GM21360 (cell line): ENCODE results near the gene ANO4.
A peak's percentile ranks its signal among the peaks of the same experiment; 100 is the strongest.
"Not testable (repeated sequence)": the region's sequence is repeated elsewhere in the genome, so short reads cannot be mapped to it uniquely, and the experiment has no call there.

Source experiments
- ATAC-seq: cut with Tn5 transposase; IDR thresholded peaks from one replicate; pipeline ENCODE4 v1.9.1; 2021; ENCODE audit warnings: mild to moderate bottlenecking, moderate library complexity; ENCODE audit not compliant: unreplicated experiment

Gene ANO4

DNA sequence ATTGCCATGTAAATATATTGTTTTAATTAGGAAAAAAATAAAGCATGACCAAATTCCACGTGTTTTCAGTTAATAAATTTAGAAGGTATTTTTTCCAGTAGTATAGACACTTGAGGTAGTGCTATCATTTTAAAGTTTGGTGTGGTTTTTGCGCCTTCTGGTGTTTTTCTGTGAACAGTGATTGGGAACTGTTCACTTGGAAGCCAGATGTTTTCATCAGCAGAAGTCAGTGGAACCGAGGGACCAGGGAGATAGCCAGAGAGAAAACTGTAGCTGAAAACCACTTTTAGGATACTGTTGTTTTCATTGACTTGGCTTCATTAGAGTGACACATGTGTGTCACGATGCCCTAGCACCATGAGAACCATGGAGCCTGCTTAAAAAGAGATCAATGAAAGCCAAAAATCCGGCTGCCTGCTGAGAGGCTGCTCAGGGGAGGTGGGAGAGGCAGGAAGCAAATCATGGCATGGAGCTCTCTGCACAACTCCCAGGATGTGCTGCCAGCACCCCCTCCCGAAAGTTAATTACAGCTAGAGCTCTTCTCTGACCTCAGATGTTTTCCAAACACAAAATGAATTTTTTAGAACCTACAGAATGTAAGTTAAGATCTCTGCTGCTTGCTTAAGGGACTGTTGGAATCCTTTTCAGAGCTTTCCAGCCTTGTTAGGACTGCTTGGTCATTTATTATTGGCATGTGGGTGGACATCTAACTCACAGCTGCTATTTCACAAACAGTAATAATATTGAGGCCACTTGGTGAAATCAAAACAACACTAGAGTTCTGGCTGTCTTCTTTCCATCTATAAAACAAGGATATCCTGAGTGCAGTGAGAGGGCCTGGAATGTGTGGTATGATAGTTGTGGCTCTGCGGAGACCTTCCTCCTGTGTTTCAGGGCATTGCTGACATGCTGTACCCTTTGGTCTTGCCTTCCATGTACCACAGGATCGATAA lies 192.3 kb downstream of the ANO4 start:
- no peak for ATAC-seq

GRCh38 chr12:100987552-100988521 lies 193.3 kb downstream of the ANO4 start:
- peak; percentile 98 for ATAC-seq

DNA sequence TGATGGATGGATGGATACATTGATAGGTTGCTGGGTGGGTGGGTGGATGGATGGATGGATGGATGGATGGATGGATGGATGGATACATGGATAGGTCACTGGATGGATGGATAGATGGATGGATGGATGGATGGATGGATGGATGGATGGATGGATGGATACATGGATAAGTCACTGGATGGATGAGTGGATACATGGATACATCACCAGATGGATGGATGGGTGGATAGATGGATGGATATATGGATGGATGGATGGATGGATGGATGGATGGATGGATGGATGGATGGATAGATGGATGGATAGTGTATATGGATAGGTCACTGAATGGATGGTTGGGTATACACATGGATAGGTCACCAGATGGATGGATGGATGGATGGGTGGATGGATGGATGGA lies 194.9 kb downstream of the ANO4 start:
- ATAC-seq, result not testable (repeated sequence)

DNA sequence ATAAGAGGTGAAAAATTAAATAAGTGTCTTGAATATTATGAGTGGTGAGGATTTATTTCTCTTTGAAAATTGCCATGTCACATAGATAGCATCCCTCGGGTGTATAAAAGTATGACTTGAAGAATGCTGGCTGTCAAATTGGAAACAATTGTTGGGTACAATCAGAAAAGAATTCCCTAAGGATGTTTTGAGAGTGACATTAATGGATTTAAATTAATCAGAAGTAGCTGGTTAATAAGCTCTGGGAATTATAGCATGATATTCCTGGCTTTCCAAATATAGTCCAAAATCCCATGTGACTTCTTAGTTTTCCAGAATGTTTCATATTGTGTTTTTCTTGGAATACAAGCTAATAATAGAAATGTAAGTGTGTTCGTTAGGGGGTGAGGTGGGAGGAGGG lies 196.5 kb downstream of the ANO4 start:
- no peak for ATAC-seq

DNA sequence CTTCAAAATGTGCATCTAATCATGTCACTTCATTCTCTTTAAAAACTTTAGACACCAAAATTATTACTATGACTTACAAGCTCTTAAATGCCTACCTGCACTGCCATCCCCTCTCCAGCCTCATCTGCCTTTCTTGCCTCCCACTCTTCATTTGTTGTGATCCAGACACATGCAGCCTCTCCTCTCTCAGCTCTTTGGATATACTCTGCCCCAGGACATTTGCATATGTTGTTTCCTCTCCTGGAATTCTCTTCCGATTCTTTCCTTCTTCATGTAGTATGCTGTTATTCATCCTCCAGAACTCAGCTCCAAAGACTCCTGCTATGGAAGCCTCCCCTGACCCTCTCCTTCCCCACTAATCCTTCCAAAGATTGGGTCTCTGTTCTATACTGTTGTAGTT lies 197.6 kb downstream of the ANO4 start:
- ATAC-seq, result no peak

DNA sequence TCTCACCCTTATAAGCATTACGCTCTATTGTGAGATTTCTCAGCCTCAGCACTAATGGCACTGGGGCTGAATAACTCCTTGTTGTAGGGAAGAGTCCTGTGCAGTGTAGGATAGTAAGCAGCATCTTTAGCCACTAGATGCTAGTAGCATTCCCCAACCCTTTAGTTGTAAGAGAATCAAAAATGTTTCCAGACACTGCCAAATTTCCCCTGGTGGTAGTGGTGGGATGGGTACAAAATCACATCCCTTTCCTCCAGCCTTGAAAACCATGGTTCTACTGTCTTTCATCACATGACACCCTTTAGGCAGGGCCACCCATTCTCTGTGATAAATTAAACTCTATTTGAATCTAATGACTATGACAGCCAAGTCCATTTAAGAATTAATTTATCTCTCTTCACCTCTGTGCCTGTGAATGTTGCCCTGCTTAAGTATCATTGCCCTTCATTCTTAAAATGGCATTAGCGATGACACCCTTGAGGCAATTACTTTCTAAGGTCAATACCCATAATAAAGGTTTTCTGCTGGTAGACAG lies 199.4 kb downstream of the ANO4 start:
- no peak for ATAC-seq

DNA sequence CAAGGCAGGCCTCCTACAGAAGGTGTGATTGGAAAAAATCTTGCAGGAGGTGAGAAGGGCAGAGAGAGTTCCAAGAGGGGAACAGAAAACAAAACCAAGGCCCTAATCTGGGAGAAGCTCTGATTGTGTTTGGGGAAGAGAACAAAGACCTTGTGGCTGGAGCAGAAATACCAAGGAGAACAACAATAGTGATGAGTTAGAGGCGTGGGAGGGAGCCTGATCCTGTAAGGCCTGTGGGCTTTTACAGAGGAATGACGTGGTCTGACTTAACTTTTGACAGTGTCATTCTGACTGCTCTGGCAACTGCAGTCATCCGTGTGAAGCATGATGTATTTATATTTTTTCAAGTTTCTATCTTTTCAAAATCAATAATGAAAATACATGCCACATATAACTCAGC lies 200.6 kb downstream of the ANO4 start:
- ATAC-seq, result peak; percentile 97

GRCh38 chr12:100995771-100996170 lies 201.2 kb downstream of the ANO4 start:
- ATAC-seq, result peak; percentile 66

DNA sequence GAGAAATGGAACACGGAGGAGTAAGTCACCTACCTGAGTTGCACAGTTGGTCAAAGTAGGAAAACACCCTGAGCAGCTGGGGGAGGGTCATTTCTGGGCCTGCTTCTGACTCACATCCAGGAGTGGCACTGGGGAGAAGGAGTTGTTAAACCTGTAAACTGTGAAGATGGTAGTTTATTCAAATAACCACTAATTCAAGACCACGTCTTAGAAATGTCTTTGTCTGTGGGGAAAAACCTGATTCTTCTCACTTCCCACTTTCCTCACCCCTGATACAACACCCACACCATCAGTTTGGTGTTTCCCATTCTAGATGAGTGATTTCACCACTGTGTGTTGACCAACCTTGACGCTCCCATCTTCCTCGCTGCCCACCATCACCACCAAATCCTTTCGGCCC lies 207.1 kb downstream of the ANO4 start:
- ATAC-seq, result peak; percentile 88

- ATAC-seq, result no peak
Measured at GRCh38 chr12:101002696-101003419, 208.3 kb downstream of the ANO4 start.

- ATAC-seq, result no peak
Measured at GRCh38 chr12:101004898-101005297, 210.3 kb downstream of the ANO4 start.

DNA sequence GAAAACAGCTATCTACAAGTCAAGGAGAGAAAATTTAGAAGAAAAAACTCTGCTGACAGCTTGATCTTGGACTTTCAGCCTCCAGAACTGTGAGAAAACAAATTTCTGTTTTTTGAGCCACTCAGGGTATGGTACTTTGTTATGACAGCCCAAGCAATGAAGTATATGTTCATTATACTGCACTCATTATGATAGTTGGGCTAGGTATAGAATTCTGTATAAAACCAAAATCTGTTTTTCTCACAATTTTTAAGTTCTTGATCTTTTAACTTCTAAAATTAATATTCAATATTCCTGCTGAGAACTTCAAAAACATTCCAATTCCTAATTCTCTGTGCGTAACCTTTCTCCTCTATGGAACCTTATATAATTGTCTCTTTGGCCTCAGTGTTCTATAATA lies 214.7 kb downstream of the ANO4 start:
- no peak for ATAC-seq

GRCh38 chr12:101010896-101011295 lies 216.3 kb downstream of the ANO4 start:
- no peak for ATAC-seq

- no peak for ATAC-seq
Measured at GRCh38 chr12:101013993-101014392, 219.4 kb downstream of the ANO4 start.

- ATAC-seq, result no peak
Measured at GRCh38 chr12:101015044-101015443, 220.5 kb downstream of the ANO4 start.

GRCh38 chr12:101018540-101018939 lies 224.0 kb downstream of the ANO4 start:
- no peak for ATAC-seq

DNA sequence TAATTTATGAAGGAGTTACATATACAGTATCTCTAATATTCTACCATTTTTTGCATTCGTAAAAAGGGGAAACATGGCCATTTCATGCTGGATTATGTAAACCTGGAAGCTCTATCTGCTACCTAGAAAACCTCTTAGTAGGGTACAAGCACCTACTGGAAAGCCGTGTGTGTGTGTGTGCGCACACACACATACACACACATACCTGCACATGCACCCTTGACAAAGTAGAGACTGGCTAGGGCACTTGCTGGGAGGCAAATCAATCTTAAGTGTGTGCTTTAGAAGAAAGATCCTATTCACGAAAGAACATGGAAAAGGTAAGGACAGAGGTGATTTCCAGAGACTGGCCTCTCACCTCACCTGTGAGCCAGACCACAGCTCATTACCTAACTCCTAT lies 224.6 kb downstream of the ANO4 start:
- ATAC-seq, result no peak

- no peak for ATAC-seq
Measured at GRCh38 chr12:101019667-101020066, 225.1 kb downstream of the ANO4 start.

DNA sequence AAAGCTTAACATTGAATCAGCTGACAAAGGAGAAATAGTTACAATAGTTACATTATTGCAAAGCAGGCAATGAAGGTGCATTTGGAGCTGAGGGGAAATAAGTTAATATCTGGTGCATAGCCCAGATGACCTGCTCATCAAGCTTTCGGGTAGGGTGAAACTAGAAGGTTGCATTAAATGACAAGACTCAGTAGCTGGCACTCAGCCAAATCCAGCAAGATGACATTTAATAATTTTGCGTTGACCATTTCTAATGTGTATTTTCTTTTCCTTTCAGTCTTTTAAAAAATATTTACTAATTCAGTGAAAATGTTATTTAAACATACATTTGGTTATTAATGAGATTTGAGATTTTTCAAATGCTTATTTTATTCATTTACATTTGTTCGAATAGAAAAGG lies 226.9 kb downstream of the ANO4 start:
- ATAC-seq, result no peak

DNA sequence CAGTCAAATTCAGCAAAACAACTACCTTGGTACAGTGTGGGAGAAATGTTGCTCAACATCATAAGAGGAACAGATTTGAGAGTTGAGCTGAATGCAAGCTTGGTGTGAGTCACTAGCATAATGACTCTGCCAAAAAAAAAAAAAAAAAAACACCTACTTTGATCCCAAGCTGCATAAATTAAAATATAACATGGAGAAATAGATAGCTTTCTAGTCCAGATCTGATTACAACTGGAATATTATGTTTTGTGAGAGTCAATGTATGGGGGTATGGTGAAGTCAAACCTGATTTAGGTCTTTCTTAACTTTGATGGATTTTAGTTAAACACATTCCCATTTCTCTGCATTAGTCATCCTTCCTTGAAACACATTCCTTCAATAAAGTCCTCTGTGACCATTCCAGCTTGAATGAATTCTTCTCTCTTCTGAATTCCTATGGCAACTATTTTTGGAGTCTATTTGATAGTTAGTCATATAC lies 227.4 kb downstream of the ANO4 start:
- ATAC-seq, result no peak

DNA sequence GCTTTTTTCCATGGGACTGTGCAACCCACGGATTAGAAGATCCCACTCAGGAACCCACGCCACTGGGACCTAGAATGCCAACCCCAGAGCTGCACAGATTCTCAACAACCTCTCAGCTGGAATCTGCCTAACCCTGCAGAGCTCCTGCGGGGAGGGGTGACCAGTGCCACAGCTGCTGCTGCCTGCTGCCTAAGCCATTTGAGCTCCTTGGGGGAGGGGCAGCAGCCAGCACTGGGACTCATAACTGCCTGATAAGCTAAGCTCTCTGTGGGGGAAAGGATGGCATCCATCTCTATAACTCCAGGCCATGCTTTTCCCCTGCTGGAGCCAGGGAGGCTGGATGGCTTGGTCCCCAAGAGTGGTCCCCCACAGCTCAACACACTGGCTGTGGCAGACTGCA lies 232.6 kb downstream of the ANO4 start:
- ATAC-seq, result no peak
